ENCODE data around the gene PRDM8. TPM values are rescaled to one million over a fixed set of nuclear protein-coding genes. Genes with fewer than 3 reads are reported as not detected.

The PRDM8 gene
- total and polyA plus RNA-seq, 2 of the 4 experiments (the other 2 are of a cell fraction): 5.7 to 15.8 TPM

DNA sequence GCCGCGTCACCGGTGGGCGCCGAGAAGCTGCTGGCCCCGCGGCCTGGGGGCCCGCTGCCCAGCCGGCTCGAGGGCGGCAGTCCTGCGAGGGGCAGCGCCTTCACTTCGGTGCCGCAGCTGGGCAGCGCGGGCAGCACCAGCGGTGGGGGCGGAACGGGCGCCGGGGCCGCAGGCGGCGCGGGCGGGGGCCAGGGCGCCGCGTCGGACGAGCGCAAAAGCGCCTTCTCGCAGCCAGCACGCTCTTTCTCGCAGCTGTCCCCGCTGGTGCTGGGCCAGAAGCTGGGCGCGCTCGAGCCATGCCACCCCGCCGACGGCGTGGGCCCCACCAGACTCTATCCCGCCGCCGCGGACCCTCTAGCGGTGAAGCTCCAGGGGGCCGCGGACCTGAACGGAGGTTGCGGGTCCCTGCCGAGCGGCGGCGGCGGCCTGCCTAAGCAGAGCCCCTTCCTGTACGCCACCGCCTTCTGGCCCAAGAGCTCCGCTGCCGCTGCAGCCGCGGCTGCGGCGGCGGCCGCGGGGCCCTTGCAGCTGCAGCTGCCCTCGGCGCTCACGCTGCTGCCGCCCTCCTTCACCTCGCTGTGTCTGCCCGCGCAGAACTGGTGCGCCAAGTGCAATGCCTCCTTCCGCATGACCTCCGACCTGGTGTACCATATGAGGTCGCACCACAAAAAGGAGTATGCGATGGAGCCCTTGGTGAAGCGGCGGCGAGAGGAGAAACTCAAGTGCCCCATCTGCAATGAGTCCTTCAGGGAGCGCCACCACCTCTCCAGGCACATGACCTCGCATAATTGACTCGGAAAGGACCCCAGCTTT lies 5.6 kb downstream of the PRDM8 start:
- intact Hi-C loops (cut with micrococcal nuclease): loop anchor here (1.0 to 10.0 kb wide), 6 partner anchors 18 to 961 kb away; partner anchors contain the start of genes ANTXR2 and FGF5
- Histone ChIP-seq H3K79me1 (ENCODE audit: low read depth in 1 of 2, low read length in 2 of 2) (peaks cover 4 to 26% of the 10 kb centered on the region in 2 experiments; a peak in 2 of 4 replicates), H3K4ac (ENCODE audit: low read depth, low read length) (peak overlapping the region; percentile 75), H2BK20ac (ENCODE audit: low read depth, low read length) (no peak overlapping the region; the same call in 1 of the 2 replicates), H3K23ac (ENCODE audit: low read depth, low read length) (peak overlapping the region; percentile 92), H4K91ac (ENCODE audit: insufficient read depth, low read depth, low read length) (peak overlapping the region; percentile 65), H3K9ac (ENCODE audit: low read depth, low read length) (peak overlapping the region; percentile 64), H3K56ac (ENCODE audit: extremely low read depth, insufficient read depth, low read length) (peak overlapping the region; percentile 10; the same call in 1 of the 2 replicates), H2BK5ac (ENCODE audit: low read depth, low read length, poor library complexity, severe bottlenecking) (peak overlapping the region; percentile 87), H3K4me3 (ENCODE audit: insufficient read depth, low read depth, low read length) (peak overlapping the region; percentile 66), H3K4me2 (ENCODE audit: low read depth, low read length) (peak overlapping the region; percentile 85), H3K18ac (ENCODE audit: low read depth, low read length) (no peak overlapping the region; the same call in 1 of the 2 replicates), H2AFZ (replicated peaks; ENCODE audit: low read length, poor library complexity) (peak overlapping the region; percentile 93), H3K27me3 (ENCODE audit: control insufficient read depth, insufficient read depth, low read length) (no peaks in the 10 kb centered on the region), H2AK9ac (replicated peaks; ENCODE audit: low read depth, low read length, poor library complexity) (peak overlapping the region; percentile 88), H3K27ac (ENCODE audit: insufficient read depth, low read length) (peak overlapping the region; percentile 89), H4K8ac (ENCODE audit: low read depth in 2 of 2, low read length in 2 of 2) (peak overlapping the region; percentile 81 to 85; a peak in 2 of 4 replicates), H4K5ac (ENCODE audit: low read depth, low read length) (peak overlapping the region; percentile 6; the same call in 1 of the 2 replicates), H3K9me3 (ENCODE audit: control insufficient read depth, insufficient read depth, low read length) (no peaks in the 10 kb centered on the region), H2AK5ac (ENCODE audit: low read depth, low read length) (peak overlapping the region; percentile 64), H3K14ac (replicated peaks; ENCODE audit: low read depth, low read length) (peak overlapping the region; percentile 85; the same call in 1 of the 2 replicates), H3K36me3 (ENCODE audit: control insufficient read depth, insufficient read depth, low read length) (peaks cover 5% of the 10 kb centered on the region; the same call in 1 of the 2 replicates), H4K20me1 (ENCODE audit: insufficient read depth, low read length) (0 out of 2 replicates have a peak, but pooled peaks cover 4% of the 10 kb centered on the region), H3K4me1 (ENCODE audit: control insufficient read depth, insufficient read depth, low read length) (peaks cover 2% of the 10 kb centered on the region; the same call in 1 of the 2 replicates), H3K9me1 (ENCODE audit: insufficient read depth, low read length) (peaks cover 7% of the 10 kb centered on the region), H2BK120ac (ENCODE audit: low read depth, low read length) (peak overlapping the region; percentile 73), H2BK15ac (ENCODE audit: low read depth, low read length) (no peak overlapping the region; the same call in 2 of the 3 replicates)
- no TSS peak for BruUV-seq (replicated peaks)
- WGBS, 2 experiments (ENCODE audit: extremely low coverage in 2 of 2, insufficient read length in 1 of 2): 3% methylated on average over 54 of the region's 88 CpGs; no CpG with 5 or more reads in 1 of the 2 experiments
- ChIA-PET POLR2A (ENCODE audit: unreplicated experiment) (interaction anchor here (0.9 kb wide), 1 partner anchor 63 kb away, joined by 3 read pairs; no protein-coding TSS in a partner anchor), CTCF (interaction anchor here (0.5 to 2.2 kb wide), 12 partner anchors 8 to 120 kb away, joined by 3 to 9 read pairs (median 4); no protein-coding TSS in a partner anchor)
- dilution Hi-C loops (cut with HindIII; ENCODE audit: low sequenced_read_pairs, unreplicated experiment): no loop called here
- TF ChIP-seq POLR2A (IDR thresholded peaks at IDR 0.05; ENCODE audit: low read depth, low read length) (no peak), CHD1 (IDR thresholded peaks at IDR 0.05; ENCODE audit: low read depth, low read length) (no peak), RCOR1 (IDR thresholded peaks at IDR 0.05; ENCODE audit: insufficient replicate concordance, low read length) (no peak), MAFK (IDR thresholded peaks at IDR 0.05; ENCODE audit: low read depth, low read length) (no peak), MAZ (IDR thresholded peaks at IDR 0.05; ENCODE audit: borderline replicate concordance, low read depth, low read length) (no peak; the same call in 1 of the 2 replicates)
- TF ChIP-seq, protein P1, sequence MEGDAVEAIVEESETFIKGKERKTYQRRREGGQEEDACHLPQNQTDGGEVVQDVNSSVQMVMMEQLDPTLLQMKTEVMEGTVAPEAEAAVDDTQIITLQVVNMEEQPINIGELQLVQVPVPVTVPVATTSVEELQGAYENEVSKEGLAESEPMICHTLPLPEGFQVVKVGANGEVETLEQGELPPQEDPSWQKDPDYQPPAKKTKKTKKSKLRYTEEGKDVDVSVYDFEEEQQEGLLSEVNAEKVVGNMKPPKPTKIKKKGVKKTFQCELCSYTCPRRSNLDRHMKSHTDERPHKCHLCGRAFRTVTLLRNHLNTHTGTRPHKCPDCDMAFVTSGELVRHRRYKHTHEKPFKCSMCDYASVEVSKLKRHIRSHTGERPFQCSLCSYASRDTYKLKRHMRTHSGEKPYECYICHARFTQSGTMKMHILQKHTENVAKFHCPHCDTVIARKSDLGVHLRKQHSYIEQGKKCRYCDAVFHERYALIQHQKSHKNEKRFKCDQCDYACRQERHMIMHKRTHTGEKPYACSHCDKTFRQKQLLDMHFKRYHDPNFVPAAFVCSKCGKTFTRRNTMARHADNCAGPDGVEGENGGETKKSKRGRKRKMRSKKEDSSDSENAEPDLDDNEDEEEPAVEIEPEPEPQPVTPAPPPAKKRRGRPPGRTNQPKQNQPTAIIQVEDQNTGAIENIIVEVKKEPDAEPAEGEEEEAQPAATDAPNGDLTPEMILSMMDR (conservative IDR thresholded peaks at IDR 0.05; ENCODE audit: low read depth, low read length): no peak
- TF ChIP-seq, protein P2, sequence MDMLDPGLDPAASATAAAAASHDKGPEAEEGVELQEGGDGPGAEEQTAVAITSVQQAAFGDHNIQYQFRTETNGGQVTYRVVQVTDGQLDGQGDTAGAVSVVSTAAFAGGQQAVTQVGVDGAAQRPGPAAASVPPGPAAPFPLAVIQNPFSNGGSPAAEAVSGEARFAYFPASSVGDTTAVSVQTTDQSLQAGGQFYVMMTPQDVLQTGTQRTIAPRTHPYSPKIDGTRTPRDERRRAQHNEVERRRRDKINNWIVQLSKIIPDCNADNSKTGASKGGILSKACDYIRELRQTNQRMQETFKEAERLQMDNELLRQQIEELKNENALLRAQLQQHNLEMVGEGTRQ (IDR thresholded peaks at IDR 0.05; ENCODE audit: low read depth, low read length): no peak
- peak; percentile 35 for ATAC-seq (ENCODE audit: low read depth)
- in situ Hi-C loops (cut with MboI; ENCODE audit: low sequenced_read_pairs): loop anchor here (25.0 kb wide), 1 partner anchor 1166 kb away; no protein-coding TSS in a partner anchor
- DNase-seq: peak; percentile 35
